Measurements from ENCODE around the gene TGIF1. TPM values are rescaled to one million over a fixed set of nuclear protein-coding genes. Genes with fewer than 3 reads are reported as not detected.

TGIF1 gene
- total and polyA plus RNA-seq, 9 of the 15 experiments (the other 6 are each of a cell fraction or from before 2014, with no cell fraction given) = 16.1 to 77.7 (median 44.6) TPM

DNA sequence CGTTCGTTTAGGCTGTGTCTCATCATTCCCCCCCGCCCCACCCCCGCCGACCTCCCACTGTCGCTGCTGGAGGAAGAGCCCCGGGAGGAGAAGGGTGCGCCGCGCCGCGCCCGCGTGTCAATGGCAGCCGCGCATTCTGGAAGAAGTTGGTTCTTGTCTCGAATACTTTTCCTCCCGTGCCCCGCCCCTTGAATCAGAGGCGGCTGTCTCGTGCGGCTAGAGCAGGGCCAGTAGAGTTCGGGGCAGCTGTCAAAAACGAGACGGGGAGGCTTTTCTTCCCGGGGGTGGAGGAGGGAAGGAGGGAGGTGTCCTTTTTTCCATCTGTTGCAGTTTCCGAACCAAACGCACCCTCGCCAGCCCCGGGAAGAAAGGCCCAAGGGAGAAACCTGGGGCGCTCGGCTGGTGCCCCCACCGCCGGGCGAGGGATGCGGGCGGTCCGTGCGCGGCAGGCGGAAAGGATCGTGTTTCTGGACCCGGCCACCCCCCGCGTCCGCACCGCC, 410 bp upstream of the TGIF1 start (continued):
- no peak for TF ChIP-seq ZC3H4 (CRISPR knock-in tag; IDR thresholded peaks at IDR 0.05; ENCODE audit: borderline replicate concordance)
- TF ChIP-seq GTF3C2 (IDR thresholded peaks at IDR 0.05; ENCODE audit: borderline replicate concordance, extremely low read depth, insufficient read length) = no peak
- no peak for TF ChIP-seq EP400 (IDR thresholded peaks at IDR 0.05)
- no peak for TF ChIP-seq ZBTB8A (IDR thresholded peaks at IDR 0.05; ENCODE audit: partially characterized antibody)
- TF ChIP-seq, protein P1, sequence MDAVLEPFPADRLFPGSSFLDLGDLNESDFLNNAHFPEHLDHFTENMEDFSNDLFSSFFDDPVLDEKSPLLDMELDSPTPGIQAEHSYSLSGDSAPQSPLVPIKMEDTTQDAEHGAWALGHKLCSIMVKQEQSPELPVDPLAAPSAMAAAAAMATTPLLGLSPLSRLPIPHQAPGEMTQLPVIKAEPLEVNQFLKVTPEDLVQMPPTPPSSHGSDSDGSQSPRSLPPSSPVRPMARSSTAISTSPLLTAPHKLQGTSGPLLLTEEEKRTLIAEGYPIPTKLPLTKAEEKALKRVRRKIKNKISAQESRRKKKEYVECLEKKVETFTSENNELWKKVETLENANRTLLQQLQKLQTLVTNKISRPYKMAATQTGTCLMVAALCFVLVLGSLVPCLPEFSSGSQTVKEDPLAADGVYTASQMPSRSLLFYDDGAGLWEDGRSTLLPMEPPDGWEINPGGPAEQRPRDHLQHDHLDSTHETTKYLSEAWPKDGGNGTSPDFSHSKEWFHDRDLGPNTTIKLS (IDR thresholded peaks at IDR 0.05; ENCODE audit: borderline replicate concordance, low read depth) = no peak
- TF ChIP-seq, protein P2, sequence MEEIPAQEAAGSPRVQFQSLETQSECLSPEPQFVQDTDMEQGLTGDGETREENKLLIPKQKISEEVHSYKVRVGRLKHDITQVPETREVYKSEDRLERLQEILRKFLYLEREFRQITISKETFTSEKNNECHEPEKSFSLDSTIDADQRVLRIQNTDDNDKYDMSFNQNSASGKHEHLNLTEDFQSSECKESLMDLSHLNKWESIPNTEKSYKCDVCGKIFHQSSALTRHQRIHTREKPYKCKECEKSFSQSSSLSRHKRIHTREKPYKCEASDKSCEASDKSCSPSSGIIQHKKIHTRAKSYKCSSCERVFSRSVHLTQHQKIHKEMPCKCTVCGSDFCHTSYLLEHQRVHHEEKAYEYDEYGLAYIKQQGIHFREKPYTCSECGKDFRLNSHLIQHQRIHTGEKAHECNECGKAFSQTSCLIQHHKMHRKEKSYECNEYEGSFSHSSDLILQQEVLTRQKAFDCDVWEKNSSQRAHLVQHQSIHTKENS (CRISPR knock-in tag; IDR thresholded peaks at IDR 0.05) = no peak
- TF ChIP-seq FUS (optimal IDR thresholded peaks at IDR 0.05; ENCODE audit: low read depth, low read length) = no peak
- no peak for TF ChIP-seq MEF2D (tag; conservative IDR thresholded peaks at IDR 0.05; ENCODE audit: low read depth)
- TF ChIP-seq, protein P3, sequence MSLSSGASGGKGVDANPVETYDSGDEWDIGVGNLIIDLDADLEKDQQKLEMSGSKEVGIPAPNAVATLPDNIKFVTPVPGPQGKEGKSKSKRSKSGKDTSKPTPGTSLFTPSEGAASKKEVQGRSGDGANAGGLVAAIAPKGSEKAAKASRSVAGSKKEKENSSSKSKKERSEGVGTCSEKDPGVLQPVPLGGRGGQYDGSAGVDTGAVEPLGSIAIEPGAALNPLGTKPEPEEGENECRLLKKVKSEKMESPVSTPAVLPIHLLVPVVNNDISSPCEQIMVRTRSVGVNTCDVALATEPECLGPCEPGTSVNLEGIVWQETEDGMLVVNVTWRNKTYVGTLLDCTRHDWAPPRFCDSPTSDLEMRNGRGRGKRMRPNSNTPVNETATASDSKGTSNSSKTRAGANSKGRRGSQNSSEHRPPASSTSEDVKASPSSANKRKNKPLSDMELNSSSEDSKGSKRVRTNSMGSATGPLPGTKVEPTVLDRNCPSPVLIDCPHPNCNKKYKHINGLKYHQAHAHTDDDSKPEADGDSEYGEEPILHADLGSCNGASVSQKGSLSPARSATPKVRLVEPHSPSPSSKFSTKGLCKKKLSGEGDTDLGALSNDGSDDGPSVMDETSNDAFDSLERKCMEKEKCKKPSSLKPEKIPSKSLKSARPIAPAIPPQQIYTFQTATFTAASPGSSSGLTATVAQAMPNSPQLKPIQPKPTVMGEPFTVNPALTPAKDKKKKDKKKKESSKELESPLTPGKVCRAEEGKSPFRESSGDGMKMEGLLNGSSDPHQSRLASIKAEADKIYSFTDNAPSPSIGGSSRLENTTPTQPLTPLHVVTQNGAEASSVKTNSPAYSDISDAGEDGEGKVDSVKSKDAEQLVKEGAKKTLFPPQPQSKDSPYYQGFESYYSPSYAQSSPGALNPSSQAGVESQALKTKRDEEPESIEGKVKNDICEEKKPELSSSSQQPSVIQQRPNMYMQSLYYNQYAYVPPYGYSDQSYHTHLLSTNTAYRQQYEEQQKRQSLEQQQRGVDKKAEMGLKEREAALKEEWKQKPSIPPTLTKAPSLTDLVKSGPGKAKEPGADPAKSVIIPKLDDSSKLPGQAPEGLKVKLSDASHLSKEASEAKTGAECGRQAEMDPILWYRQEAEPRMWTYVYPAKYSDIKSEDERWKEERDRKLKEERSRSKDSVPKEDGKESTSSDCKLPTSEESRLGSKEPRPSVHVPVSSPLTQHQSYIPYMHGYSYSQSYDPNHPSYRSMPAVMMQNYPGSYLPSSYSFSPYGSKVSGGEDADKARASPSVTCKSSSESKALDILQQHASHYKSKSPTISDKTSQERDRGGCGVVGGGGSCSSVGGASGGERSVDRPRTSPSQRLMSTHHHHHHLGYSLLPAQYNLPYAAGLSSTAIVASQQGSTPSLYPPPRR (CRISPR knock-in tag; IDR thresholded peaks at IDR 0.05; ENCODE audit: borderline replicate concordance) = no peak
- TF ChIP-seq NUFIP1 (IDR thresholded peaks at IDR 0.05; ENCODE audit: partially characterized antibody) = no peak
- no peak for TF ChIP-seq MCM2 (IDR thresholded peaks at IDR 0.05; ENCODE audit: low read depth)
- TF ChIP-seq NELFE (IDR thresholded peaks at IDR 0.05; ENCODE audit: insufficient read depth, insufficient read length) = no peak
- TF ChIP-seq CXXC5 (CRISPR knock-in tag; IDR thresholded peaks at IDR 0.05) = no peak; the same call in 1 of the 2 replicates
- TF ChIP-seq BDP1 (IDR thresholded peaks at IDR 0.05; ENCODE audit: insufficient read depth, insufficient read length) = no peak
- TF ChIP-seq GTF2A2 (tag; IDR thresholded peaks at IDR 0.05) = no peak
- peak; percentile 70 for TF ChIP-seq POLR2G (IDR thresholded peaks at IDR 0.05; ENCODE audit: low read depth, low read length)
- TF ChIP-seq FOSL1 (tag; conservative IDR thresholded peaks at IDR 0.05) = no peak
- TF ChIP-seq NCOR1 (IDR thresholded peaks at IDR 0.05) = no peak
- no peak for TF ChIP-seq RAD51 (IDR thresholded peaks at IDR 0.05; ENCODE audit: borderline replicate concordance, low read depth)

Data from K562 (cell line).